Smooth muscle cell (in vitro differentiated cells): ENCODE measurements around the gene PI4KA. TPM values are rescaled to one million over a fixed set of nuclear protein-coding genes. Genes with fewer than 3 reads are reported as not detected.
"Not testable (repeated sequence)": the region's sequence is repeated elsewhere in the genome, so short reads cannot be mapped to it uniquely, and the experiment has no call there.

ENCODE experiments used
- DNase-seq: peaks from one replicate; lab custom pipeline; 2025; ENCODE audit not compliant: unreplicated experiment; lab: John Stamatoyannopoulos, UW
- H2AFZ ChIP-seq: fragments of 200-600 bp; sonication (generic); 2 replicates; pipeline ENCODE4 v1.6.0; 2016; ENCODE audit warnings: antibody characterized with exemption, low read depth, mild to moderate bottlenecking
- H3F3A ChIP-seq: fragments of 200-600 bp; sonication (generic); 2 replicates; pipeline ENCODE4 v1.6.0; 2017; ENCODE audit warnings: antibody characterized with exemption, low read depth
- H3K27ac ChIP-seq: fragments of 200-600 bp; sonication (generic); 2 replicates; pipeline ENCODE4 v1.5.1; 2016; ENCODE audit warnings: low read depth, mild to moderate bottlenecking
- H3K27me3 ChIP-seq: fragments of 200-600 bp; sonication (generic); 2 replicates; pipeline ENCODE4 v1.6.1; 2016; ENCODE audit warnings: low read depth, mild to moderate bottlenecking
- H3K36me3 ChIP-seq: fragments of 200-600 bp; sonication (generic); 2 replicates; pipeline ENCODE4 v1.5.1; 2016; ENCODE audit warnings: low read depth
- H3K4me1 ChIP-seq: fragments of 200-600 bp; sonication (generic); 2 replicates; pipeline ENCODE4 v1.5.1; 2016; ENCODE audit warnings: low read depth
- H3K4me2 ChIP-seq: fragments of 200-600 bp; sonication (generic); 2 replicates; pipeline ENCODE4 v1.6.0; 2016; ENCODE audit warnings: mild to moderate bottlenecking
- H3K4me3 ChIP-seq: fragments of 200-600 bp; sonication (generic); 2 replicates; pipeline ENCODE4 v1.5.1; 2016; ENCODE audit warnings: mild to moderate bottlenecking
- H3K79me2 ChIP-seq: fragments of 200-600 bp; sonication (generic); 2 replicates; pipeline ENCODE4 v1.6.0; 2016; ENCODE audit warnings: low read depth, mild to moderate bottlenecking
- H3K9ac ChIP-seq: fragments of 200-600 bp; sonication (generic); 2 replicates; pipeline ENCODE4 v1.6.0; 2016; ENCODE audit warnings: low read depth
- H3K9me3 ChIP-seq: fragments of 200-600 bp; sonication (generic); replicated peaks from 2 replicates; pipeline ENCODE4 v1.5.1; 2016; ENCODE audit warnings: low read depth
- H4K20me1 ChIP-seq: fragments of 200-600 bp; sonication (generic); 2 replicates; pipeline ENCODE4 v1.6.0; 2016; ENCODE audit warnings: low read depth
- CTCF ChIP-seq: fragments of 200-600 bp; sonication (generic); IDR thresholded peaks from 2 replicates; pipeline ENCODE4 v1.5.1; 2017; ENCODE audit warnings: borderline replicate concordance, mild to moderate bottlenecking, antibody characterized with exemption; ENCODE audit not compliant: insufficient read depth, poor library complexity, severe bottlenecking
- WGBS: methylation state at CpG from one replicate; pipeline ENCODE4 v1.1.7; 2016; ENCODE audit warnings: low lambda C conversion rate; 5-methylcytosine and 5-hydroxymethylcytosine counted together
- polyA plus RNA-seq: library from polyadenylated mRNA; unstranded; fragments of >200 nt; fragmentation: Nextera tagmentation; extraction: Ambion mirVana; gene quantifications from 2 replicates; pipeline ENCODE4 v1.2.1, GENCODE V29; 2016
- total RNA-seq: library from RNA; depleted of rRNA; stranded (reverse); fragments of >200 nt; gene quantifications from 2 replicates; pipeline ENCODE4 v1.2.3, GENCODE V29; 2014

Gene PI4KA
- total and polyA plus RNA-seq, 2 experiments from 2014 or later = 23.5 to 33.2 TPM

- TF ChIP-seq CTCF = no peak
- WGBS = 82% methylated on average over 1 of the region's 1 CpG
- Histone ChIP-seq H3K9me3 (peaks cover 3% of the 10 kb centered on the region), H3K79me2 (no peaks in the 10 kb centered on the region), H3K36me3 (no peaks in the 10 kb centered on the region), H3K4me2 (no peak overlapping the region), H3K9ac (no peak overlapping the region), H3F3A (no peaks in the 10 kb centered on the region), H3K4me1 (no peaks in the 10 kb centered on the region), H2AFZ (no peak overlapping the region), H3K27me3 (peaks cover 35% of the 10 kb centered on the region), H4K20me1 (no peaks in the 10 kb centered on the region), H3K4me3 (no peak overlapping the region), H3K27ac (no peak overlapping the region)
- no peak for DNase-seq
These were observed 195.3 kb downstream of the PI4KA start for GRCh38 chr22:20663137-20663828.

GRCh38 chr22:20662524-20663036, 196.0 kb downstream of the PI4KA start:
- H3F3A ChIP-seq, H4K20me1 ChIP-seq, H3K36me3 ChIP-seq, H3K4me3 ChIP-seq, H3K4me2 ChIP-seq, H3K4me1 ChIP-seq, H2AFZ ChIP-seq, DNase-seq, H3K9me3 ChIP-seq, H3K27ac ChIP-seq, H3K79me2 ChIP-seq, H3K9ac ChIP-seq: not testable (repeated sequence)
- WGBS = 82% methylated on average over 4 of the region's 4 CpGs
- peaks cover 41% of the 10 kb centered on the region for H3K27me3 ChIP-seq

- no peaks in the 10 kb centered on the region for H3F3A ChIP-seq
- no peaks in the 10 kb centered on the region for H3K79me2 ChIP-seq
- no peaks in the 10 kb centered on the region for H3K4me1 ChIP-seq
- peaks cover 3% of the 10 kb centered on the region for H3K9me3 ChIP-seq
- no peaks in the 10 kb centered on the region for H4K20me1 ChIP-seq
- no peak overlapping the region for H3K4me3 ChIP-seq
- H3K9ac ChIP-seq = no peak overlapping the region
- 96% methylated on average over 1 of the region's 1 CpG for WGBS
- no peak for TF ChIP-seq CTCF
- H3K27ac ChIP-seq = no peak overlapping the region
- H3K4me2 ChIP-seq = no peak overlapping the region
- no peak for DNase-seq
- H2AFZ ChIP-seq = no peak overlapping the region
- H3K27me3 ChIP-seq = peaks cover 36% of the 10 kb centered on the region
- H3K36me3 ChIP-seq = no peaks in the 10 kb centered on the region
These were observed 197.1 kb downstream of the PI4KA start for GRCh38 chr22:20661473-20661872.

- Histone ChIP-seq H3K4me3 (no peak overlapping the region), H3K9ac (no peak overlapping the region), H3K36me3 (no peaks in the 10 kb centered on the region), H3K27me3 (peaks cover 36% of the 10 kb centered on the region), H3K27ac (no peak overlapping the region), H3K79me2 (no peaks in the 10 kb centered on the region), H4K20me1 (no peaks in the 10 kb centered on the region), H3K9me3 (peaks cover 3% of the 10 kb centered on the region), H3F3A (no peaks in the 10 kb centered on the region), H2AFZ (no peak overlapping the region), H3K4me2 (no peak overlapping the region), H3K4me1 (no peaks in the 10 kb centered on the region)
- TF ChIP-seq CTCF = no peak
- 90% methylated on average over 6 of the region's 6 CpGs for WGBS
- DNase-seq = no peak
These were observed 198.1 kb downstream of the PI4KA start for GRCh38 chr22:20660441-20661054.
